ENCODE results near the gene RXFP1.
A peak's percentile ranks its signal among the peaks of the same experiment; 100 is the strongest.

Gene RXFP1

DNA sequence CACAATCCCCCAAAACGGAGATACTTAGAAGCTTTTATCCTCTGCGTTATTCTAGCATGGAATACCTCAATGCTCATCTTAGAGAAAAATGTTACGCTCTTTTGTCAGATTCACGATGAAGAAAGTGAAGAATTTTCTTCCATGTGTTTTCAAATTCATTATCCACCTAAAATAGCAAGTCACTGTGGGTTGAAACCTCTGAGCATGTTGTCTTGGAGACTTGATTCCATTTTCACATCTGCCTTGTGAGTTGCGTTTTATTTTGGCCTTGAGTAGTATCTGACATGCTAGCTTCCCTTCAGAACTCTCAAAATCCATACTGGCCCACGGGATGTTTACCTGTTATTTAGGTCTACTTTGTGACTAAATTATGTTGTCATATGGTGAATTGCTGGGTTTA is 83.7 kb downstream of the RXFP1 start:
- DNase-seq (ENCODE audit: low spot score), result no peak
- TF ChIP-seq, protein P1, sequence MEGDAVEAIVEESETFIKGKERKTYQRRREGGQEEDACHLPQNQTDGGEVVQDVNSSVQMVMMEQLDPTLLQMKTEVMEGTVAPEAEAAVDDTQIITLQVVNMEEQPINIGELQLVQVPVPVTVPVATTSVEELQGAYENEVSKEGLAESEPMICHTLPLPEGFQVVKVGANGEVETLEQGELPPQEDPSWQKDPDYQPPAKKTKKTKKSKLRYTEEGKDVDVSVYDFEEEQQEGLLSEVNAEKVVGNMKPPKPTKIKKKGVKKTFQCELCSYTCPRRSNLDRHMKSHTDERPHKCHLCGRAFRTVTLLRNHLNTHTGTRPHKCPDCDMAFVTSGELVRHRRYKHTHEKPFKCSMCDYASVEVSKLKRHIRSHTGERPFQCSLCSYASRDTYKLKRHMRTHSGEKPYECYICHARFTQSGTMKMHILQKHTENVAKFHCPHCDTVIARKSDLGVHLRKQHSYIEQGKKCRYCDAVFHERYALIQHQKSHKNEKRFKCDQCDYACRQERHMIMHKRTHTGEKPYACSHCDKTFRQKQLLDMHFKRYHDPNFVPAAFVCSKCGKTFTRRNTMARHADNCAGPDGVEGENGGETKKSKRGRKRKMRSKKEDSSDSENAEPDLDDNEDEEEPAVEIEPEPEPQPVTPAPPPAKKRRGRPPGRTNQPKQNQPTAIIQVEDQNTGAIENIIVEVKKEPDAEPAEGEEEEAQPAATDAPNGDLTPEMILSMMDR (IDR thresholded peaks at IDR 0.05), result no peak
- Histone ChIP-seq H3K27ac (no peak overlapping the region), H3K4me3 (no peak overlapping the region)

- no peak overlapping the region for H3K4me3 ChIP-seq
- no peak for DNase-seq (ENCODE audit: low spot score)
- H3K27ac ChIP-seq, result no peak overlapping the region
- TF ChIP-seq, protein P1 (IDR thresholded peaks at IDR 0.05), result no peak
Observed at GRCh38 chr4:158606969-158607368, 85.3 kb downstream of the RXFP1 start.

DNA sequence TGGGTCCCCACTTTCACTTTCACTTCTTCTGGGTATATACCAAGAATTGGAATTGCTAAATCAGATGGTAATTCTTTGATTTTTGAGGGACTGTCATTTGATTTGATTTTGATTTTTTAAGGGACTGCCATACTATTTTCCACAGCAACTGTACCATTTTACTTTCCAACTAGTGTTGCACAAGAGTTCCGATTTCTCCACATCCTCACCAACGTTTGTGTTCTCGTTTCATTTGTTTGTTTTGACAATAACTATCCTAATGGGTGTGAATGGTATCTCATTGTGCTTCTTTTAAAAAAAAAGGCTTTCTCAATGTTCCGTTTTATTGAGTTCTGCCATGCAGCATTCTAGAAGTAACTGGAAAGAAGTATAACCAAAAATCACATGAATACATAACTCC is 87.4 kb downstream of the RXFP1 start:
- Histone ChIP-seq H3K27ac (no peak overlapping the region), H3K4me3 (no peak overlapping the region)
- DNase-seq (ENCODE audit: low spot score), result no peak
- TF ChIP-seq, protein P1 (IDR thresholded peaks at IDR 0.05), result no peak

DNA sequence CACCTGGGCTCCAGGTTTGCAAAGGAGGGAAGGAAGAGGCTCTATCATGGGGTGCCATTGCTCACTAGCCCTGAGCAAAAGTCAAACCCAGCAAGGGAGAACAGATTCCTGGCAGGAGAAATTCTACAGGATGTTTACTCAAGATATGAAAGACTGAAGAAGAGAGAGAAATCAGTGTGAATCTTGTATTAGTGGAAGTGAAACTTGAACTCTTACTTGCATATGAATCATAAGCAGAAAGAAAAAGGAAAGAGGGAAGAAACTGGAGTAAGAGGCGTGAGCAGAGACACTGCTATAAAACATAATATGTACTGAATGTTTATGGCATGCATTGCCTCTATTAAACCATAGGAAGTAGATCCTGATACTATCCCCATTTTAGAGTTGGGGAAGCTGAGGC is 89.1 kb downstream of the RXFP1 start:
- TF ChIP-seq, protein P1 (IDR thresholded peaks at IDR 0.05), result no peak
- no peak overlapping the region for H3K4me3 ChIP-seq
- no peak for DNase-seq (ENCODE audit: low spot score)
- peak overlapping the region in 1 of 2 donors; percentile 29 for H3K27ac ChIP-seq

DNA sequence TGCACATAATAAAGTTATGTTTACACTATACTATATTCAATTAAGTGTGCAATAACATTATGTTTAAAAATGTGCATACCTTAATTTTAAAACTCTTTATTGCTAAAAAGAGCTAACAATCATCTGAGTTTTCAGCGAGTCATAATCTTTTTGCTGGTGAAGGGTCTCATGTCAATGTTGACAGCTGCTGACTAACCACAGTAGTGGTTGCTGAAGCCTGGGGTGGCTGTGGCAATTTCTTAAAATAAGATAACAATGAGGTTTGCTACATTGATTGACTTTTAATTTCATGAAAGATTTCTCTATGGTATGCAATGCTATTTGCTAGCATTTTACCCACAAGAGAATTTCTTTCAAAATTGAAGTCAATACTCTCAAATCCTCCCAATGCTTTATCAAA is 91.4 kb downstream of the RXFP1 start:
- no peak for DNase-seq (ENCODE audit: low spot score)
- Histone ChIP-seq H3K27ac (no peak overlapping the region), H3K4me3 (no peak overlapping the region)
- TF ChIP-seq, protein P1 (IDR thresholded peaks at IDR 0.05), result no peak

DNA sequence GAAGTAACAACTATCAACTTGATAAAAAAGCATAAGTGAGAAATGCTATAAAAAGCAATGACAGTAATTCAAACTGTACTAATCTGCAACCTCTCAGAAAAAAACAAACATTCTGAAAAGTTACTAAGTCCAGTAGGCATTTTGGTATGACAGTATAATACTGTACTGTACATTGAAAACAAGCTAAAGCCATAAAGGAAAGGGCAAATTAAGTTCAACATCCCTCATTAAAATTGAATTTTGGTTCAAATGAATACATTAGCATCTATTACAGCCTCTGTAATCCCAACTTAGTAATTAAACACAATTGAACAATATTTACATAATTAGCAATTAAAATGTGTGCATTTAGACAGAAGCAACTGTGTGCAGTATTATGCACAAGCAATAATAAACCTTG is 96.3 kb downstream of the RXFP1 start:
- TF ChIP-seq, protein P1 (IDR thresholded peaks at IDR 0.05), result no peak
- no peak for DNase-seq (ENCODE audit: low spot score)

DNA sequence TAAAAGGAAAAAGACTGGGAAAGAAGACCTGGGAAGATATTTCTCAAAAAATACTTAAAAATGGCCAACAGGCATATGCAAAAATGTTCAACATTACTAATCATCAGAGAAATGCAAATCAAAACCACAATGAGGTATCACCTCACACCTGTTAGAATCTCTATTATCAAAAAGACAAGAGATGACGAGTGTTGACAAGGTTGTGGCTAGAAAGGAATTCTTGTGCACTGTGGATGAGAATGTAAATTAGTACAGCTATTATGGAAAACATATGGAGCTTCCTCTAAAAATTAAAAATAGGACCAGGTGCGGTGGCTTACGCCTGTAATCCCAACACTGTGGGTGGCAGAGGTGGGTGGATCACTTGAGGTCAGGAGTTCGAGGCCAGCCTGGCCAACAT is 100.0 kb downstream of the RXFP1 start:
- H3K27ac ChIP-seq, result no peak overlapping the region
- H3K4me3 ChIP-seq, result no peak overlapping the region
- DNase-seq (ENCODE audit: low spot score), result no peak
- TF ChIP-seq, protein P1 (IDR thresholded peaks at IDR 0.05), result no peak

More for the DNA sequence above, 96.3 kb downstream of the RXFP1 start:
- no peak overlapping the region for H3K27ac ChIP-seq
- no peak overlapping the region for H3K4me3 ChIP-seq
